Upper lobe of left lung (tissue), 4 donors: ENCODE data around the gene RAB21.

Source experiments
- POLR2A ChIP-seq, 4 donors: fragments of 450-650 bp; IDR thresholded peaks; one replicate each; pipeline ENCODE4 v1.5.1; 2016 to 2017; ENCODE audit warnings: antibody characterized with exemption in 4 of 4, mild to moderate bottlenecking in 2 of 4
- POLR2AphosphoS5 ChIP-seq, 2 donors: sonication (generic); formaldehyde crosslinking; IDR thresholded peaks; one replicate each; pipeline ENCODE4 v1.5.1; 2017; ENCODE audit warnings: antibody characterized with exemption in 2 of 2
- TF ChIP-seq, protein P1 (sequence below), 6 experiments: fragments of 450-650 bp in 4 of 6; fragments of 200-600 bp in 2 of 6; sonication (generic) in 2 of 6; IDR thresholded peaks; one replicate each; pipeline ENCODE4 v1.5.1; 2016 to 2019; ENCODE audit warnings: antibody characterized with exemption in 6 of 6

DNA sequence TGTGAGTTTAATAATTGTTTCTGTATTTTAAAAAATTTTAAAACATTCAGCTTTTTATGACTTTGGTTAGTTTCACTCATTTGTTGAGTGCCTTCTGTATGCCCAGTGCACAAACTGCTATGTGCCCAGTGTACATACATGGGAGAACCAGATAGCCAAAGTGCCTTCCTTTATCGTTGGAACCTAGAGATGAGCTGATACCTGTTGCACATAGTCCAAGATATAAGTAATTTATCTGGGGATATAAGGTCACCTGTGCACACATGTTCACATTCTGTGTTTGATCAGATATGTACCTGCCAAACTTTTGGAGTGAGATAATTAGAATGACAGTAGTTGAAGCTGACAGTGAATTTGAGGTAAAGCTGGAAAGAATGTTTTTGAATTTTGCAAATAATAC, 37.9 kb downstream of the RAB21 start:
- TF ChIP-seq, protein P1, sequence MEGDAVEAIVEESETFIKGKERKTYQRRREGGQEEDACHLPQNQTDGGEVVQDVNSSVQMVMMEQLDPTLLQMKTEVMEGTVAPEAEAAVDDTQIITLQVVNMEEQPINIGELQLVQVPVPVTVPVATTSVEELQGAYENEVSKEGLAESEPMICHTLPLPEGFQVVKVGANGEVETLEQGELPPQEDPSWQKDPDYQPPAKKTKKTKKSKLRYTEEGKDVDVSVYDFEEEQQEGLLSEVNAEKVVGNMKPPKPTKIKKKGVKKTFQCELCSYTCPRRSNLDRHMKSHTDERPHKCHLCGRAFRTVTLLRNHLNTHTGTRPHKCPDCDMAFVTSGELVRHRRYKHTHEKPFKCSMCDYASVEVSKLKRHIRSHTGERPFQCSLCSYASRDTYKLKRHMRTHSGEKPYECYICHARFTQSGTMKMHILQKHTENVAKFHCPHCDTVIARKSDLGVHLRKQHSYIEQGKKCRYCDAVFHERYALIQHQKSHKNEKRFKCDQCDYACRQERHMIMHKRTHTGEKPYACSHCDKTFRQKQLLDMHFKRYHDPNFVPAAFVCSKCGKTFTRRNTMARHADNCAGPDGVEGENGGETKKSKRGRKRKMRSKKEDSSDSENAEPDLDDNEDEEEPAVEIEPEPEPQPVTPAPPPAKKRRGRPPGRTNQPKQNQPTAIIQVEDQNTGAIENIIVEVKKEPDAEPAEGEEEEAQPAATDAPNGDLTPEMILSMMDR (IDR thresholded peaks at IDR 0.05) = no peak
- TF ChIP-seq POLR2AphosphoS5 (IDR thresholded peaks at IDR 0.05) (no peak), POLR2A (IDR thresholded peaks at IDR 0.05) (no peak)
